Measurements from ENCODE around the gene ADAMTS12. TPM values are rescaled to one million over a fixed set of nuclear protein-coding genes. Genes with fewer than 3 reads are reported as not detected.
A peak's percentile ranks its signal among the peaks of the same experiment; 100 is the strongest.

ADAMTS12 gene
- total RNA-seq, 2 donors from 2014 or later: 2.3 to 8.9 TPM

GRCh38 chr5:33657176-33657575, 234.6 kb downstream of the ADAMTS12 start:
- ATAC-seq: no peak
- TF ChIP-seq POLR2A (IDR thresholded peaks at IDR 0.05): no peak
- TF ChIP-seq, protein P1, sequence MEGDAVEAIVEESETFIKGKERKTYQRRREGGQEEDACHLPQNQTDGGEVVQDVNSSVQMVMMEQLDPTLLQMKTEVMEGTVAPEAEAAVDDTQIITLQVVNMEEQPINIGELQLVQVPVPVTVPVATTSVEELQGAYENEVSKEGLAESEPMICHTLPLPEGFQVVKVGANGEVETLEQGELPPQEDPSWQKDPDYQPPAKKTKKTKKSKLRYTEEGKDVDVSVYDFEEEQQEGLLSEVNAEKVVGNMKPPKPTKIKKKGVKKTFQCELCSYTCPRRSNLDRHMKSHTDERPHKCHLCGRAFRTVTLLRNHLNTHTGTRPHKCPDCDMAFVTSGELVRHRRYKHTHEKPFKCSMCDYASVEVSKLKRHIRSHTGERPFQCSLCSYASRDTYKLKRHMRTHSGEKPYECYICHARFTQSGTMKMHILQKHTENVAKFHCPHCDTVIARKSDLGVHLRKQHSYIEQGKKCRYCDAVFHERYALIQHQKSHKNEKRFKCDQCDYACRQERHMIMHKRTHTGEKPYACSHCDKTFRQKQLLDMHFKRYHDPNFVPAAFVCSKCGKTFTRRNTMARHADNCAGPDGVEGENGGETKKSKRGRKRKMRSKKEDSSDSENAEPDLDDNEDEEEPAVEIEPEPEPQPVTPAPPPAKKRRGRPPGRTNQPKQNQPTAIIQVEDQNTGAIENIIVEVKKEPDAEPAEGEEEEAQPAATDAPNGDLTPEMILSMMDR (IDR thresholded peaks at IDR 0.05): no peak
- H3K4me3 ChIP-seq: no peak overlapping the region
- no peaks in the 10 kb centered on the region for H3K27me3 ChIP-seq
- no peak overlapping the region for H3K27ac ChIP-seq
- H3K36me3 ChIP-seq (replicated peaks in 1 of 2; ENCODE audit: insufficient read depth in 1 of 2, low read depth in 2 of 2): no peaks in the 10 kb centered on the region
- no peaks in the 10 kb centered on the region for H3K4me1 ChIP-seq
- intact Hi-C loops (cut with DNase I): no loop called here
- H3K9me3 ChIP-seq: no peaks in the 10 kb centered on the region
- DNase-seq: no peak

- WGBS, 2 donors: 65 to 87% methylated on average over 2 of the region's 2 CpGs
- no peak for TF ChIP-seq POLR2A (IDR thresholded peaks at IDR 0.05)
- TF ChIP-seq, protein P1 (IDR thresholded peaks at IDR 0.05): no peak
- no peaks in the 10 kb centered on the region for H3K4me1 ChIP-seq
- DNase-seq: no peak
- H3K27ac ChIP-seq: no peak overlapping the region
- no peaks in the 10 kb centered on the region for H3K27me3 ChIP-seq
- no peaks in the 10 kb centered on the region for H3K36me3 ChIP-seq (replicated peaks in 1 of 2; ENCODE audit: insufficient read depth in 1 of 2, low read depth in 2 of 2)
- no peak overlapping the region for H3K4me3 ChIP-seq
- H3K9me3 ChIP-seq: no peaks in the 10 kb centered on the region
- intact Hi-C loops (cut with DNase I): no loop called here
- ATAC-seq: no peak
Observed at GRCh38 chr5:33650911-33651310, 240.9 kb downstream of the ADAMTS12 start.

GRCh38 chr5:33649549-33650482, 242.0 kb downstream of the ADAMTS12 start:
- H3K9me3 ChIP-seq: no peaks in the 10 kb centered on the region

GRCh38 chr5:33641744-33642505, 249.9 kb downstream of the ADAMTS12 start:
- no peak overlapping the region for H3K27ac ChIP-seq
- H3K9me3 ChIP-seq: no peaks in the 10 kb centered on the region
- no peaks in the 10 kb centered on the region for H3K27me3 ChIP-seq
- no peaks in the 10 kb centered on the region for H3K36me3 ChIP-seq (replicated peaks in 1 of 2; ENCODE audit: insufficient read depth in 1 of 2, low read depth in 2 of 2)
- H3K4me1 ChIP-seq: no peaks in the 10 kb centered on the region
- no peak for TF ChIP-seq POLR2A (IDR thresholded peaks at IDR 0.05)
- TF ChIP-seq, protein P1 (IDR thresholded peaks at IDR 0.05): no peak
- no peak overlapping the region for H3K4me3 ChIP-seq
- DNase-seq: no peak
- ATAC-seq: peak; percentile 80
- intact Hi-C loops (cut with DNase I): no loop called here
- WGBS, 2 donors: 34 to 49% methylated on average over 12 of the region's 12 CpGs

More at GRCh38 chr5:33649549-33650482, 242.0 kb downstream of the ADAMTS12 start:
- TF ChIP-seq, protein P1 (IDR thresholded peaks at IDR 0.05): no peak
- no peak for TF ChIP-seq POLR2A (IDR thresholded peaks at IDR 0.05)
- DNase-seq (no peak), ATAC-seq (no peak)
- 77 to 80% methylated on average over 10 of the region's 10 CpGs for WGBS, 2 donors
- intact Hi-C loops (cut with DNase I): no loop called here
- Histone ChIP-seq H3K4me3 (no peak overlapping the region), H3K4me1 (no peaks in the 10 kb centered on the region), H3K27ac (no peak overlapping the region), H3K36me3 (replicated peaks in 1 of 2; ENCODE audit: insufficient read depth in 1 of 2, low read depth in 2 of 2) (no peaks in the 10 kb centered on the region), H3K27me3 (no peaks in the 10 kb centered on the region)

All from body of pancreas (tissue), 4 donors.